ENCODE data around the gene CFAP52. TPM values are rescaled to one million over a fixed set of nuclear protein-coding genes. Genes with fewer than 3 reads are reported as not detected.

The CFAP52 gene
- total and polyA plus RNA-seq, 7 experiments from 2014 or later: not detected

DNA sequence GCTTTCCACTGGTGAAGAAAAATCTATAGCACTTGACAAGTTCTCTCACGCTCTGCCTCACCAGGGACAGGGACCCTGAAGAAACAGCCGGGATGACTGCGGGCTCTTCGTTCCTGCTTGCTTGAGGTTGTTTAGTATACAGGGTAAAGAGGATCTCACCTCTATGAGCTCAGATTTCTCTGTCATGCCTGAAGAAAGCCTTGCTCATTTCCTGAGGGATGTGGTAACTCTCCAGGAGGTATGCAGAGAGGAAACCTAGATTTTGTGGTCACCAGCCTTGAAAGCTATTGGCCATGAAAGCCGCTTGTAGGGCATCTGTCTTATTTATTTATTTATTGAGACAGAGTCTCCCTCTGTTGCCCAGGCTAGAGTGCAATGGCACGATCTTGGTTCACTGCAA is 92.1 kb downstream of the CFAP52 start:
- peaks cover 8 to 35% (median 23%) of the 10 kb centered on the region in 5 donors for H3K27me3 Mint-ChIP-seq
- Histone ChIP-seq H3K36me3 (ENCODE audit: control insufficient read depth in 2 of 3, insufficient read depth in 3 of 3, low read length in 3 of 3) (no peaks in the 10 kb centered on the region), H3K9me3 (ENCODE audit: control insufficient read depth in 2 of 3, low read length in 3 of 3) (no peaks in the 10 kb centered on the region), H3K4me3 (ENCODE audit: low read length) (no peak overlapping the region), H3K27me3 (ENCODE audit: control insufficient read depth in 2 of 2, insufficient read depth in 2 of 2, low read length in 2 of 2) (no peaks in the 10 kb centered on the region), H3K4me1 (ENCODE audit: control insufficient read depth in 2 of 2, insufficient read depth in 2 of 2, low read length in 2 of 2) (peaks cover 0 to 3% of the 10 kb centered on the region in 2 donors), H3K27ac (ENCODE audit: low read depth, low read length) (no peak overlapping the region)
- intact Hi-C loops (cut with micrococcal nuclease): no loop called here
- H3K27ac Mint-ChIP-seq: no peak overlapping the region
- H3K36me3 Mint-ChIP-seq: no peaks in the 10 kb centered on the region
- no peak overlapping the region for H3K4me3 Mint-ChIP-seq
- DNase-seq: no peak
- ATAC-seq: no peak
- peaks cover 0 to 13% (median 6%) of the 10 kb centered on the region in 7 donors for H3K4me1 Mint-ChIP-seq
- POLR2A ChIA-PET: no interaction called here
- H3K9me3 Mint-ChIP-seq: peaks cover 0 to 4% (median 0%) of the 10 kb centered on the region in 11 donors
- CTCF ChIA-PET: no interaction called here

DNA sequence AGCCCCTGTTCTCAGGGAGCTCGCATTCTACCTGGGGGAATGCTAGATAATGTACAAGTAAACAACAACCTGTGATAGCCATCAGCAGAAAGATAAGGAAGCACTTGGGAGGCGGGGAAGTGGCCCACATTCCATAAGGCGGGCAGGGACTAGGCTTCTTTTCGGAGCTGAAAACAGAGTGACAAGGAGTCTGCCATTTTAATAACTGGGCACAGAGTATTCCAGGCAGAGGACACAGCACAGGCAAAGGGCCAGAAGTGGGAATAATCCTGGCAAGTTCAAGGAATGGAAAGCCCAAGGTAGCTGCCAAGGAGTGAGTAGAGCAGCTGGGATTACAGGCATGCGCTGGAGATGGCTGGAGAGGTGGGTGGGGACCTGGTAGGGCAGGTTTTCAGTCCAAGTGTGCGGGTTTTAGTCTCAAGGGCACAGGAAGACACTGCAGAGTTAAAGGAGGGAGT is 93.1 kb downstream of the CFAP52 start:
- POLR2A ChIA-PET: no interaction called here
- H3K36me3 ChIP-seq (ENCODE audit: control insufficient read depth in 2 of 3, insufficient read depth in 3 of 3, low read length in 3 of 3): no peaks in the 10 kb centered on the region

DNA sequence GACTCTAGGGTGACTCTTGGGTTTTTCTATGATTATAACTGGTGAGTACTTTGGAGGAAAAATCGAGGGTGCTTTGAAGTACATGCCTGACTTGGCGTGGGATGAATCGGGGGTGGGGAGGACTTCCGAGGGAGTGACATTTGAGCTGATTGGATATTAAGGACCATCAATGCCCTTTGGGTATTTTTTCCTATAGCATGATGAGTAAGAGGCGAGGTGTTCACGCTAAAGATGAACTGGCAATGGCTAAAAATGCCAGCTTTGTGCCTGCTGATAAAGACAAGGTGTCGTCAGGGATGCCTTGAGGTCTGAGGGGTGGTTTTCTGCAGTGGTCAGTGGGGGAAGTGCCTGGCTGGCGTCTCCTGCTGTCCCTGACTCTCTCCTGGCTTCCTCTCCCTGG is 94.2 kb downstream of the CFAP52 start:
- no peak for ATAC-seq
- POLR2A ChIA-PET: no interaction called here

More for the DNA sequence above, 93.1 kb downstream of the CFAP52 start:
- no peaks in the 10 kb centered on the region for H3K36me3 Mint-ChIP-seq
- no peak for ATAC-seq
- intact Hi-C loops (cut with micrococcal nuclease): no loop called here
- DNase-seq: no peak
- no peak overlapping the region for H3K4me3 ChIP-seq (ENCODE audit: low read length)
- H3K27me3 Mint-ChIP-seq: peaks cover 8 to 31% (median 23%) of the 10 kb centered on the region in 5 donors
- no peak overlapping the region for H3K27ac ChIP-seq (ENCODE audit: low read depth, low read length)
- H3K4me3 Mint-ChIP-seq: no peak overlapping the region
- H3K27me3 ChIP-seq (ENCODE audit: control insufficient read depth in 2 of 2, insufficient read depth in 2 of 2, low read length in 2 of 2): no peaks in the 10 kb centered on the region
- peaks cover 0 to 13% (median 6%) of the 10 kb centered on the region in 7 donors for H3K4me1 Mint-ChIP-seq
- H3K4me1 ChIP-seq (ENCODE audit: control insufficient read depth in 2 of 2, insufficient read depth in 2 of 2, low read length in 2 of 2): peaks cover 0 to 3% of the 10 kb centered on the region in 2 donors
- no peak overlapping the region for H3K27ac Mint-ChIP-seq
- H3K9me3 Mint-ChIP-seq: peaks cover 0 to 2% (median 0%) of the 10 kb centered on the region in 11 donors
- CTCF ChIA-PET: no interaction called here
- H3K9me3 ChIP-seq (ENCODE audit: control insufficient read depth in 2 of 3, low read length in 3 of 3): no peaks in the 10 kb centered on the region

DNA sequence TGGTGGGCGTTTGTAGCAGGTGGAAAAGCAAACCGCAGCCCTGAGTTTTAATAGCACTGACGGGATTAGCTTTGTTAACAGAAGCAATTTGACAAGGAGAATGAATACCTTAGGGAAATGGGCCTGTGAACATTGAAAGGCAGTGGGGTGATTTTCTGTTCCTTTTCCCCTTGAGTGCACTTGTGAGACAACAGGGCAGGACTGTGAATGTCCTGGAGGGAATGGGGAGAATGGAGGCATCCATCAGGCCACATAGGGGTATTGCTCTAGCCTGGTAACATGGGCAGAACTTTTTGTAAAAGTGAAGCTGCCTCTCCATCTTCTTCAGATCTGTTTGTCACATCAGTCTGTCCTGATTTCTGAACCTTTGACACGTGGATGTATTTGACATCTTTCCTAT is 95.1 kb downstream of the CFAP52 start:
- no peaks in the 10 kb centered on the region for H3K36me3 ChIP-seq (ENCODE audit: control insufficient read depth in 2 of 3, insufficient read depth in 3 of 3, low read length in 3 of 3)
- Mint-ChIP-seq H3K4me3 (no peak overlapping the region), H3K9me3 (no peaks in the 10 kb centered on the region), H3K27me3 (peaks cover 8 to 24% (median 22%) of the 10 kb centered on the region in 5 donors), H3K27ac (no peak overlapping the region), H3K36me3 (no peaks in the 10 kb centered on the region), H3K4me1 (peaks cover 0 to 8% (median 3%) of the 10 kb centered on the region in 7 donors)
- CTCF ChIA-PET: no interaction called here
- DNase-seq (no peak), ATAC-seq (no peak)
- H3K9me3 ChIP-seq (ENCODE audit: control insufficient read depth in 2 of 3, low read length in 3 of 3): no peaks in the 10 kb centered on the region
- no peaks in the 10 kb centered on the region for H3K4me1 ChIP-seq (ENCODE audit: control insufficient read depth in 2 of 2, insufficient read depth in 2 of 2, low read length in 2 of 2)
- no peak overlapping the region for H3K27ac ChIP-seq (ENCODE audit: low read depth, low read length)
- no peaks in the 10 kb centered on the region for H3K27me3 ChIP-seq (ENCODE audit: control insufficient read depth in 2 of 2, insufficient read depth in 2 of 2, low read length in 2 of 2)
- POLR2A ChIA-PET: no interaction called here
- no peak overlapping the region for H3K4me3 ChIP-seq (ENCODE audit: low read length)
- intact Hi-C loops (cut with micrococcal nuclease): no loop called here

More for the DNA sequence above, 94.2 kb downstream of the CFAP52 start:
- H3K27ac Mint-ChIP-seq: no peak overlapping the region
- peaks cover 0 to 13% (median 6%) of the 10 kb centered on the region in 7 donors for H3K4me1 Mint-ChIP-seq
- peaks cover 0 to under 1% (median 0%) of the 10 kb centered on the region in 11 donors for H3K9me3 Mint-ChIP-seq
- H3K27me3 Mint-ChIP-seq: peaks cover 8 to 29% (median 23%) of the 10 kb centered on the region in 5 donors
- CTCF ChIA-PET: no interaction called here
- Histone ChIP-seq H3K27ac (ENCODE audit: low read depth, low read length) (no peak overlapping the region), H3K4me3 (ENCODE audit: low read length) (no peak overlapping the region), H3K4me1 (ENCODE audit: control insufficient read depth in 2 of 2, insufficient read depth in 2 of 2, low read length in 2 of 2) (peaks cover 0 to 3% of the 10 kb centered on the region in 2 donors), H3K9me3 (ENCODE audit: control insufficient read depth in 2 of 3, low read length in 3 of 3) (no peaks in the 10 kb centered on the region), H3K27me3 (ENCODE audit: control insufficient read depth in 2 of 2, insufficient read depth in 2 of 2, low read length in 2 of 2) (no peaks in the 10 kb centered on the region), H3K36me3 (ENCODE audit: control insufficient read depth in 2 of 3, insufficient read depth in 3 of 3, low read length in 3 of 3) (no peaks in the 10 kb centered on the region)
- no peaks in the 10 kb centered on the region for H3K36me3 Mint-ChIP-seq
- DNase-seq: no peak
- H3K4me3 Mint-ChIP-seq: no peak overlapping the region
- intact Hi-C loops (cut with micrococcal nuclease): no loop called here

DNA sequence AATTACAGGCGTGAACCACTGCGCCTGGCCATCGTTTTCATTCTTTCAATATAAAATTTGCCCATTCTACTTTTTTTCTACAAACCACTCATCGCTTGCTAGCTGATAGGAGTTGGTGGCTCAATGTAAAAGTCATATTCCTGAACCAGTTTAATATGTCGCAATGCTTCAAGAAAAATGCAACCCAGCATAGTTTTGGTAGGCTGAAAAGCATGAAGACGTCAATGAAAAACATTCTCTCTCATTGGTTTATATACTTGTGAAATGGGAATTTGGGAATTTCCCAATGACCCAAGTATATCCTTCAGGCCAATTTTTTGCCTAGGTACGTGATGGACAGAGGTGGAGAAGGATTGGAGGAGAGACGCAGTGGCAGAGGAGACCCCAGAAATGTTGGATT is 95.8 kb downstream of the CFAP52 start:
- POLR2A ChIA-PET: no interaction called here
- no peak overlapping the region for H3K27ac Mint-ChIP-seq
- peaks cover 0 to 4% (median 0%) of the 10 kb centered on the region in 7 donors for H3K4me1 Mint-ChIP-seq

DNA sequence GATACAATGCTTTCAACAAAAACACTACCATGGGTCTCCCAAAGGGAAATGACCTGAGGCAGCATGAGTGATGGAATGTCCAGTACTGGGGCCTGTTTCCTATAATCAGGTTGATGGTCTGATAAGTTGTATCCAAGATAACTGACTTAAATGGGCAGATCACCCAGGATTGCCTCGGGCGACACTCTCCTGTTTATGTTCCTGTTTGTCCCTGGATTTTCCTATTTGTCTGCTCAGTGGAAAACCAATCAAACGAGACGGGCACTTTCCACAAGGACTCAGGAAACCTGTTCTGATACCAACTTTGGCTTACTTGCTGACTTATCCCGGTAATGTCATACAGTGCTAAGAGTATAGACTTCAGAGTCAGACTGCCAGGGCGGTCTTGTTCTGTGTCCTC is 96.2 kb downstream of the CFAP52 start:
- H3K27ac ChIP-seq (ENCODE audit: low read depth, low read length): no peak overlapping the region
- ChIA-PET CTCF (no interaction called here), POLR2A (no interaction called here)
- H3K4me1 ChIP-seq (ENCODE audit: control insufficient read depth in 2 of 2, insufficient read depth in 2 of 2, low read length in 2 of 2): no peaks in the 10 kb centered on the region
- Mint-ChIP-seq H3K4me1 (peaks cover 0 to 4% (median 0%) of the 10 kb centered on the region in 7 donors), H3K27me3 (peaks cover 8 to 24% (median 18%) of the 10 kb centered on the region in 5 donors), H3K27ac (no peak overlapping the region), H3K4me3 (no peak overlapping the region), H3K9me3 (no peaks in the 10 kb centered on the region), H3K36me3 (no peaks in the 10 kb centered on the region)
- DNase-seq (no peak), ATAC-seq (no peak)
- no peaks in the 10 kb centered on the region for H3K27me3 ChIP-seq (ENCODE audit: control insufficient read depth in 2 of 2, insufficient read depth in 2 of 2, low read length in 2 of 2)
- intact Hi-C loops (cut with micrococcal nuclease): no loop called here
- H3K4me3 ChIP-seq (ENCODE audit: low read length): no peak overlapping the region
- no peaks in the 10 kb centered on the region for H3K36me3 ChIP-seq (ENCODE audit: control insufficient read depth in 2 of 3, insufficient read depth in 3 of 3, low read length in 3 of 3)
- H3K9me3 ChIP-seq (ENCODE audit: control insufficient read depth in 2 of 3, low read length in 3 of 3): no peaks in the 10 kb centered on the region

More for the DNA sequence above, 95.8 kb downstream of the CFAP52 start:
- H3K4me3 Mint-ChIP-seq: no peak overlapping the region
- no peak overlapping the region for H3K27ac ChIP-seq (ENCODE audit: low read depth, low read length)
- no peaks in the 10 kb centered on the region for H3K27me3 ChIP-seq (ENCODE audit: control insufficient read depth in 2 of 2, insufficient read depth in 2 of 2, low read length in 2 of 2)
- DNase-seq: no peak
- intact Hi-C loops (cut with micrococcal nuclease): no loop called here
- H3K4me3 ChIP-seq (ENCODE audit: low read length): no peak overlapping the region
- H3K9me3 Mint-ChIP-seq: no peaks in the 10 kb centered on the region
- no peaks in the 10 kb centered on the region for H3K36me3 Mint-ChIP-seq
- no peak for ATAC-seq
- peaks cover 8 to 24% (median 22%) of the 10 kb centered on the region in 5 donors for H3K27me3 Mint-ChIP-seq
- no peaks in the 10 kb centered on the region for H3K4me1 ChIP-seq (ENCODE audit: control insufficient read depth in 2 of 2, insufficient read depth in 2 of 2, low read length in 2 of 2)
- CTCF ChIA-PET: no interaction called here
- no peaks in the 10 kb centered on the region for H3K9me3 ChIP-seq (ENCODE audit: control insufficient read depth in 2 of 3, low read length in 3 of 3)
- H3K36me3 ChIP-seq (ENCODE audit: control insufficient read depth in 2 of 3, insufficient read depth in 3 of 3, low read length in 3 of 3): no peaks in the 10 kb centered on the region

DNA sequence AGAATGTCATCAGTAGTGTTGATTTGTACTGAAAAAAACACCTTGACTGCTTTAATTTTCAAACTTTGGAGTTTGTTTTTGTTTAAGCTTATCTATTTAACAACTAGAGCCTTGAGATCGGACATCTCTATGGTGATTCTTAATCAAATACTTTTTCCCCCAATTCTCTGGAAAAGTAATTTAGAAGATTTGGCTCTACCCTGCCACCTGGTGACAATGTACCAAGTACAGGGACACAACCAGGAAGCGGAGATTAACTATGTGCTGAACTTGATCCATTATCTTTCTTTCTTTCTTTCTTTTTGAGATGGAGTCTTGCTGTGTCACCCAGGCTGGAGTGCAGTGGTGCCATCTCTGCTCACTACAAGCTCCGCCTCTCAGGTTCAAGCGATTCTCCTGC is 99.6 kb downstream of the CFAP52 start:
- Histone ChIP-seq H3K4me1 (ENCODE audit: control insufficient read depth in 2 of 2, insufficient read depth in 2 of 2, low read length in 2 of 2) (no peaks in the 10 kb centered on the region), H3K9me3 (ENCODE audit: control insufficient read depth in 2 of 3, low read length in 3 of 3) (peaks cover 0 to 11% (median 0%) of the 10 kb centered on the region in 3 experiments), H3K36me3 (ENCODE audit: control insufficient read depth in 2 of 3, insufficient read depth in 3 of 3, low read length in 3 of 3) (no peaks in the 10 kb centered on the region), H3K27ac (ENCODE audit: low read depth, low read length) (no peak overlapping the region), H3K4me3 (ENCODE audit: low read length) (no peak overlapping the region), H3K27me3 (ENCODE audit: control insufficient read depth in 2 of 2, insufficient read depth in 2 of 2, low read length in 2 of 2) (no peaks in the 10 kb centered on the region)
- Mint-ChIP-seq H3K36me3 (peaks cover 0 to 4% (median 0%) of the 10 kb centered on the region in 5 donors), H3K27ac (no peak overlapping the region), H3K4me3 (no peak overlapping the region), H3K9me3 (peaks cover 0 to 15% (median 11%) of the 10 kb centered on the region in 11 donors), H3K27me3 (peaks cover 0 to 11% (median 6%) of the 10 kb centered on the region in 5 donors), H3K4me1 (no peaks in the 10 kb centered on the region)
- intact Hi-C loops (cut with micrococcal nuclease): no loop called here
- POLR2A ChIA-PET: no interaction called here
- no peak for DNase-seq
- CTCF ChIA-PET: no interaction called here
- no peak for ATAC-seq
